Mesenteric fat pad (tissue), 1 donor: ENCODE measurements around the gene TTF2. TPM values are rescaled to one million over a fixed set of nuclear protein-coding genes. Genes with fewer than 3 reads are reported as not detected.

Experiments used
- DNase-seq: peaks from one replicate; pipeline ENCODE4 v3.0.0-alpha.2; 2020; ENCODE audit warnings: low spot score
- total RNA-seq: library from RNA; stranded (reverse); fragmentation: NEBNext Ultra II Directional; extraction: Animal tissue kit (Norgen Biotek cat#: 25700); gene quantifications from one replicate; pipeline ENCODE4 v1.2.1, GENCODE V29; 2021
- donor health status: DM: yes; HTN: yes; CAD: no.

Gene TTF2
- total RNA-seq, 1 donor from 2014 or later = 15.1 TPM

GRCh38 chr1:117045644-117046043 is 14.5 kb upstream of the TTF2 start:
- no peak for DNase-seq

- no peak for DNase-seq
These were observed 13.3 kb upstream of the TTF2 start for GRCh38 chr1:117046781-117047180.

- DNase-seq = no peak
These were observed 12.9 kb upstream of the TTF2 start for GRCh38 chr1:117047271-117047670.

- no peak for DNase-seq
These were observed 10.3 kb upstream of the TTF2 start for GRCh38 chr1:117049857-117050256.

- no peak for DNase-seq
These were observed 8.7 kb upstream of the TTF2 start for GRCh38 chr1:117051224-117052064.

GRCh38 chr1:117054068-117054467 is 6.1 kb upstream of the TTF2 start:
- DNase-seq = no peak

- no peak for DNase-seq
These were observed 1.3 kb upstream of the TTF2 start for GRCh38 chr1:117058810-117059209.

GRCh38 chr1:117059334-117059677 is 820 bp upstream of the TTF2 start:
- DNase-seq = no peak

GRCh38 chr1:117060441-117061317 is 553 bp downstream of the TTF2 start:
- no peak for DNase-seq

GRCh38 chr1:117061986-117062415 is 1.9 kb downstream of the TTF2 start:
- DNase-seq = no peak

GRCh38 chr1:117066367-117066766 is 6.2 kb downstream of the TTF2 start:
- DNase-seq = no peak

GRCh38 chr1:117067533-117068370 is 7.6 kb downstream of the TTF2 start:
- DNase-seq = no peak

- DNase-seq = no peak
These were observed 8.5 kb downstream of the TTF2 start for GRCh38 chr1:117068580-117068979.

GRCh38 chr1:117069220-117069844 is 9.2 kb downstream of the TTF2 start:
- DNase-seq = no peak

- no peak for DNase-seq
These were observed 10.0 kb downstream of the TTF2 start for GRCh38 chr1:117070124-117070523.

- DNase-seq = no peak
These were observed 16.5 kb downstream of the TTF2 start for GRCh38 chr1:117076648-117077047.

GRCh38 chr1:117077267-117077666 is 17.1 kb downstream of the TTF2 start:
- DNase-seq = no peak

- no peak for DNase-seq
These were observed 19.6 kb downstream of the TTF2 start for GRCh38 chr1:117079737-117080136.

GRCh38 chr1:117084231-117084630 is 24.1 kb downstream of the TTF2 start:
- DNase-seq = no peak

GRCh38 chr1:117087686-117088085 is 27.6 kb downstream of the TTF2 start:
- DNase-seq = no peak

GRCh38 chr1:117089996-117090395 is 29.9 kb downstream of the TTF2 start:
- no peak for DNase-seq
